Ishikawa (cell line): ENCODE data around the gene MAPRE3.

Experiments
- EGR1 ChIP-seq: IDR thresholded peaks from 2 replicates; pipeline ENCODE4 v1.6.1; 2012
- EP300 ChIP-seq: IDR thresholded peaks from 2 replicates; pipeline ENCODE4 v1.6.1; 2012; ENCODE audit warnings: borderline replicate concordance
- FOXM1 ChIP-seq: IDR thresholded peaks from 2 replicates; pipeline ENCODE4 v1.6.1; 2012; ENCODE audit warnings: low read depth, borderline replicate concordance
- MAX ChIP-seq: IDR thresholded peaks from 2 replicates; pipeline ENCODE4 v1.6.1; 2012
- RAD21 ChIP-seq: IDR thresholded peaks from 2 replicates; pipeline ENCODE4 v1.6.1; 2012; ENCODE audit warnings: low read depth
- REST ChIP-seq: IDR thresholded peaks from 2 replicates; pipeline ENCODE4 v1.6.1; 2012; ENCODE audit warnings: low read depth, mild to moderate bottlenecking
- TAF1 ChIP-seq: IDR thresholded peaks from 2 replicates; pipeline ENCODE4 v1.6.1; 2012; ENCODE audit warnings: low read depth, mild to moderate bottlenecking
- USF1 ChIP-seq: IDR thresholded peaks from 2 replicates; pipeline ENCODE4 v1.6.1; 2012
- ZBTB7A ChIP-seq: IDR thresholded peaks from 2 replicates; pipeline ENCODE4 v1.6.1; 2012; ENCODE audit warnings: low read depth

- TF ChIP-seq REST (no peak), RAD21 (no peak), EP300 (no peak), ZBTB7A (no peak), FOXM1 (no peak), USF1 (no peak), MAX (no peak), EGR1 (no peak), TAF1 (no peak)
These were observed 5.8 kb downstream of the MAPRE3 start for GRCh38 chr2:26976237-26976636.
